8988T (cell line): ENCODE measurements around the gene FPGS.

Source experiments
- DNase-seq: peaks from one replicate; pipeline ENCODE4 v3.0.0; 2011

The FPGS gene

GRCh38 chr9:127862075-127863011 lies 59.7 kb downstream of the FPGS start:
- DNase-seq = no peak

- DNase-seq = no peak
Measured at GRCh38 chr9:127863191-127863621, 60.5 kb downstream of the FPGS start.
